Fibroblast of mammary gland (primary cell): Measurements from ENCODE around the gene GMPR2.
A peak's percentile ranks its signal among the peaks of the same experiment; 100 is the strongest.

Experiments used
- DNase-seq: peaks from one replicate; pipeline ENCODE4 v3.0.0-alpha.2; 2010; ENCODE audit warnings: low read depth
- H3K4me3 ChIP-seq: 2 replicates; pipeline ENCODE4 v1.5.1; 2011; ENCODE audit warnings: low read depth, mild to moderate bottlenecking, low read length, moderate library complexity; ENCODE audit not compliant: control insufficient read depth
- CTCF ChIP-seq: conservative IDR thresholded peaks from 2 replicates; pipeline ENCODE4 v1.5.1; 2011; ENCODE audit warnings: low read depth, low read length, inconsistent platforms; ENCODE audit not compliant: control insufficient read depth, insufficient read depth

GMPR2 gene

GRCh38 chr14:24232645-24233537 is at the start of gene GMPR2:
Gene GMPR2 (plus strand): TSS chr14:24232929. CDS start chr14:24233254, 325 bp downstream.
- DNase-seq: peak; percentile 7
- TF ChIP-seq CTCF: no peak

GRCh38 chr14:24183014-24183481 is 49.7 kb upstream of the GMPR2 start:
- no peak for DNase-seq
- TF ChIP-seq CTCF: no peak
- no peak overlapping the region for H3K4me3 ChIP-seq

More at GRCh38 chr14:24232645-24233537, at the start of gene GMPR2:
- peak within 1 kb of the TSS; percentile 92 for H3K4me3 ChIP-seq

GRCh38 chr14:24184104-24184970 is 48.4 kb upstream of the GMPR2 start:
- no peak for DNase-seq
- H3K4me3 ChIP-seq: no peak overlapping the region
- TF ChIP-seq CTCF: no peak

- H3K4me3 ChIP-seq: no peak overlapping the region
- no peak for DNase-seq
- TF ChIP-seq CTCF: no peak
Observed at GRCh38 chr14:24185026-24185425, 47.7 kb upstream of the GMPR2 start.

- no peak for DNase-seq
- H3K4me3 ChIP-seq: no peak overlapping the region
- TF ChIP-seq CTCF: no peak
Observed at GRCh38 chr14:24185741-24186140, 47.0 kb upstream of the GMPR2 start.

GRCh38 chr14:24186831-24187538 is 45.7 kb upstream of the GMPR2 start:
- no peak for DNase-seq
- no peak overlapping the region for H3K4me3 ChIP-seq
- TF ChIP-seq CTCF: no peak
